GM19463 (cell line): Measurements from ENCODE around the gene CSPG4.
"Not testable (repeated sequence)": the region's sequence is repeated elsewhere in the genome, so short reads cannot be mapped to it uniquely, and the experiment has no call there.

ENCODE experiments used
- ATAC-seq: cut with Tn5 transposase; IDR thresholded peaks from one replicate; pipeline ENCODE4 v1.9.1; 2021; ENCODE audit warnings: mild to moderate bottlenecking, moderate library complexity; ENCODE audit not compliant: unreplicated experiment

CSPG4 gene

DNA sequence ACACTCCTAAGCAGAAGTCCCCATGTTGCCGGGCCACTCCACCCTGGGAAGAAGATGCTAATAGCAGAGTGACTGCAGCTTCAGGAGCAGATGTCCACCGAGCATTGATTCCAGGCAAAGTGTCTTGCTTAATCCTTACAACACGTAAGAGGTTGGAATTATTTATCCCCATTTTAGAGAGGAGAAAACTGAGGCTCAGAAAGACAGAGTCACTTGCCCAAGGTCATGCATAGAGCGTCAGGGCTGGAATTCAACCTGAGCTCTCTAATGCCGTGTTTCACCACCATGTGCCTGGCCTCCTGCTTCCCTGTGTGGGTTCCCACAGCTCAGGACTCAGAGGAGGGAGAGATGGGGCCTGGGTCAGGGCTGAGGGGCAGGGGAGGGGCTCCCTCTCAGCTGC is 7.3 kb downstream of the CSPG4 start:
- not testable (repeated sequence) for ATAC-seq

DNA sequence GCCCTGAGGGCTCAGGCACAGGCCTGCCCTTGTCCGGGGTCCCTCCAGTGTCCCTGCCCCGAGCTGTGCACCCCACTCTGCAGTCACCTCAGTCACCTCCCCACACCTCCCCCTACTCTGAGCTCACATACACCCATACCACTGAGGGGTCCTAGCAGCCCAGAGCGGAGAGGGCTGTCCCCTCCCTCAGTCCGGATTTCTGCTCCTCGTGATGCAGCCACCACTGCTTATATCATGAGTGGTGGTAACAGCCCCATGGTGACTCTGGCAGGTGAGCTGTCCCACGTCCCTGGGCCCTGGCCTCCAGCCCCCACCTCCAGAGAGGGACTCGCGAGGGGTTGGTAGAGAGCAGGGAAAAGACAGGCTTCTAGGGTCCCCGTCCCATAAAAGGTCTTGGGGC is 8.0 kb downstream of the CSPG4 start:
- no peak for ATAC-seq

DNA sequence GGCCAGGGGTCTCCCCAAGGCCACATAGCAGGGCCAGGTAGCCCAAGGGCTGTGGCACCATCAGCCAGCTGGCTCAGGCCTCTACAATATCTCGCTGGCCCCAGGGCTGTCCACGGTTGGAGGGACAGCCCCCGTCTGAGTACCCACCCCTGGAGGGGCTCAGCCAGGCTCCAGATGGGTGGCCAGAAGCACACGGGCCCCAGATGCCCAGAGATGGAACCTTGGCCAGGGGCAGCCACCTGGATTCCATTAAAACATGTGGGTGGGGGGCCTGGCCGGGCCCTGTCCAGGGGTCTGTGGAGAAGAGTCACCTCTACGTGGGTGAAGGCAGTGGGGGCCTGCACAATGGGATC is 8.4 kb downstream of the CSPG4 start:
- ATAC-seq: no peak

DNA sequence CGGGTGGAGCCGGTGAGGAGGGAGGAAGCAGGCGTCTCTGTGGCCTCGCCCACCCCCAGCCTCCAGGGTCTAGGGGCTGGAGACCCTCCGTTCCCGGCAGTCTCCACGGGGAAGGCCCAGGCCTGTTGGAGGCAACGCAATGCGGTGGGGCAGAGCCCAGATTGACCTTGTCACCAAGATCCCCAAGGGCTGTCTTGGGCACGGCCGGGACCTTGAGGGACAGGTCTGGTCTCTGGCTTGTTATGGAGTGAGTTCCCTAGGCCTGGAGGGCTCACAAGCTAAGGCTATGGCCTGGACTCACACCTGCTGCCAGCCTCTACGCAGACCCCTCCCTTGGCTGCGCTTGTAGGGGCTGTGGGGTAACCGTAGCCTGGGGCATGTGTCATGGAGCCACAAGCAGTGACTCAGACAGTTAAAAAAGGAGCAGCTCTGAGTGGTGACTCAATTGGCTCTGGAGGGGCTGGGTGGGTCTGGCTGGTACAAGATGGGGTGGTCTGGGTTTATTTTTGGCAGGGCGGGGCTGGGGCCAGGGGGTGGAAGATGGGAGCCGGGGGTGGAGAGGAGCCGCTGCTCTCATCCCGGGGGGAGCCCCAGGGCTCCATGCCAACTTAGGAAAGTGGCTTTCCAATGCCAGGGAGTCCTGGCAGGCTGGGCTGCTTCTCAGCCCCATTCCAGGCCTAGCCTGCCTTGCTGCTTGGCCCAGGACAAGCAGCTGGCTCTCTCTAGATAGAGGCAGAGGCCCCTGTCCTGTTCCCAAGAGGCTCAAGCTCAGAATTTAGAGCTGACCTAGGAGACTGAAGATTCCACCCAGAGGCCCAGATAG is 9.0 kb downstream of the CSPG4 start:
- not testable (repeated sequence) for ATAC-seq

DNA sequence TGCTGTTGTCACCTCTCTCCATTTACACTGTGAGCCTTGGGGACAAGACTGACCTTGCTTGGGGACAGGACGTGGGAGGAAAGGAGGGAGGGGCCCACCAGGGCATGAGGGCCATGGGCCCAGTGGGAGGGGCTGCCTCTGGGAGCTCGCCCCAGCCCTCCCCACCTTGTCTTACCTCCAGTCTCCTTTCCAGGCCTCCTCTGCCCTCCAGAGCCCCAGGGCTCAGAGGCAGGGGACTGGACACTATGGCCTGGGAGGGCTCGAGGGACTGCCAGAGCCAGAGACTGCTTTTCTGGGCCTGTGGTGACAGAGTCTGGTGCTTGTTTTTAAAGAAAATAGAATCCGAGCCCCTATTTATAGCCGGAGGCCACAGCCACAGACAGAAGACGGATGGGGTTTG is 10.2 kb downstream of the CSPG4 start:
- ATAC-seq: no peak

DNA sequence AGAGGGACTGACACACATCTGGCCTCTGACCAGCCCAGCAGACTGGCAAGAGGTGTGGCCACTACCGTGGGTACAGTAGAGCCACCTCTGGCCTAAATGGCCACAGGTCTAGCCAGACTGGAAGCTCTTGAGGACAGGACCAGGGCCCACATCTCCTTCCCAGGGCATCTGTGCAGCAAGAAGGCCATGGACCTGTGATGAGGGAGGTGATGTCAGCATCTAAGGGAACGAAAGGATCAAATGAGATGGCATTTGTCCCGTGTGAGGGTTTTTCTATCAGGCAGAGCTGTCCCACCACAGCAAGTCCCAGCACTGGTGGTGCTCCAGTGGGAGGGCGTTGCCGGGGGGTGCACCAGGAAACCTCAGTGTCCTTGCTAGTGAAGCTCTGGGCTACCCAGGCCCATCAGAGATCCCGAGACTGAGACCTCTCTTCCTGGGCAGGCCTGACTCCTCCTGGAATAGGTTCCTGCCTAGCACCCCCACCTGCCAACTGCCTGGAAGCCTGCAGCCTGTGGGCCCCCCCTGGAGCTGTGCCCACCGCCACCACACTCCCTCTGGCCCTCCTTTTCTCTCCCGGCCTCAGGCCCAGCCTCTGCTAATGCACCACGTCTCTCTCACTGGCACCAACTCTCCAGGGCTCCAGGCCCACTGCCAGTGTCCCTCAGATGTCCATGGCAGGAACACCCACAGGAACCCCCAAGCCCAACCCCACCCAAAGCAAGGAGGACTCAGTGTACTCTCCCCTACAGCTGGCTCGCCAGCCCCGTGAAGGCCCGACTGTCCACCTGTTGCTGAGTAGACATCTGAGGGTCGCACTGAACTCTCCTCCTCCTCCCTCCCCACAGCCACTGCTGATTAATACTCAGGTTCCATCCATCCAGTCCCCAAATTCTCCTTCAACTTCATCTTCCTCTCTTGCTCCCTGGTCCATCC is 11.3 kb downstream of the CSPG4 start:
- not testable (repeated sequence) for ATAC-seq

DNA sequence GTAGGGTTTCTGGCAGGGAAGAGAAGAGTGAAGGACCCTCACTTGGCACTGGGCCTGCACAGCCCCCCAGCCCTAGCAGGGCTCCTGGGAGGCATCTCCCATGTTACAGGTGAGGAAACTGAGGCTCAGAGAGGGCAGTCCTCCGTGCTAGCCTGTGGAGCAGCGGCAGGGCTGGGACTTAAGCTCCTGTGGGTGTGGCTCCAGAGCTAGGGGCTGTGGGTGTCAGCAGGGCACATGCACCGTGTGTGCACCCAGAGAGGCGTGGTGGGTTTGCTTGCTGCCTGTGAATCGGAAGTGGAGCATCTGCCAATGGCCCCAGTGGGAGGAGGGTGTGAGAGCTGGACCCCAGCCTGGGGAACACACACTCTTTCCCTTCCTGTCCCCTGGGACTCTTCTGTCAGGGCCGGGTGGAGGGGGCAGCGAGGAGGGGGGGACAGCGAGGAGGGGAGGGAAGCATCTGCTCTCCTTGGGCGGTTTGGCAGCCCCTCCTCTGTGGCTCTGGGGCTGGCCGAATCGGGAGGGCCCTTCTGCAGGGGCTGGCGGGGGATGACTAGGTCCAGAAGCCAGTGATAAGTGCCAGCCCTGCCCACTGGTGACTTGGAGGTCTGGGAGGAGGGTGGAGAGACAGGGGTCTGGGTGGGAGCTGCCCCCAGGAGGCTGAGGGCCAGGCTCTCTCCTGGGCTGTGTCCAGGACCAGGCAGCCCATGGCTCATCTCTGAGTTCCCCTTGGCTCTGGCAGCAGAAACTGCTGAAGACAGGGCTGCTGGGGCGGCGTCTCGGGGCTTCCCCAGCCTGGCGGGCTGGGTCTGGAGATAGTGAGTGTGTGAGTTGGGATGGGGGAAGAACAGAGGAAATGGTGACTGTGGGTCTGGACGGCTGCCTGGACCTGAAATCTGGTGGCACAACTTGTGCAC is 12.4 kb downstream of the CSPG4 start:
- peak; percentile 74 for ATAC-seq

DNA sequence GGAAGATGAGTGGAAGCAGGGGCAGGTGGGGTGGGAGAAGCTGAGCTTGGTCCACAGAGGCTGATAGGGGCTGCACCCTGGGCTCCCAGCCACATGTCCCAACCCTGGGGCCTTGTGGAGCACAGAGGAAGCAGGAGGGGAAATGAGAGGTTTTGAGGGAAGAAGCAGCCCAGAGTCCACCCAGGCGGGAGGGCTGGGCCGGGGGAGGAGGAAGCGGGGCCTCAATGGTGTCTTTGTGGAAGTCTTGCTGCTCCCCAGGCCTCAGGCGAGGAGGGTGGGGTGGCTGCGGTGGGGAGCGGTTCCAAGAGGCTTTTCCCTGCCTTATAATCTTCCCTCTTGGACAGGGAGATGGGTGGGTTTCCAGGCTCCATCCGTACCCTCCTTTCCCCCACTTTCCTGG is 13.1 kb downstream of the CSPG4 start:
- not testable (repeated sequence) for ATAC-seq

DNA sequence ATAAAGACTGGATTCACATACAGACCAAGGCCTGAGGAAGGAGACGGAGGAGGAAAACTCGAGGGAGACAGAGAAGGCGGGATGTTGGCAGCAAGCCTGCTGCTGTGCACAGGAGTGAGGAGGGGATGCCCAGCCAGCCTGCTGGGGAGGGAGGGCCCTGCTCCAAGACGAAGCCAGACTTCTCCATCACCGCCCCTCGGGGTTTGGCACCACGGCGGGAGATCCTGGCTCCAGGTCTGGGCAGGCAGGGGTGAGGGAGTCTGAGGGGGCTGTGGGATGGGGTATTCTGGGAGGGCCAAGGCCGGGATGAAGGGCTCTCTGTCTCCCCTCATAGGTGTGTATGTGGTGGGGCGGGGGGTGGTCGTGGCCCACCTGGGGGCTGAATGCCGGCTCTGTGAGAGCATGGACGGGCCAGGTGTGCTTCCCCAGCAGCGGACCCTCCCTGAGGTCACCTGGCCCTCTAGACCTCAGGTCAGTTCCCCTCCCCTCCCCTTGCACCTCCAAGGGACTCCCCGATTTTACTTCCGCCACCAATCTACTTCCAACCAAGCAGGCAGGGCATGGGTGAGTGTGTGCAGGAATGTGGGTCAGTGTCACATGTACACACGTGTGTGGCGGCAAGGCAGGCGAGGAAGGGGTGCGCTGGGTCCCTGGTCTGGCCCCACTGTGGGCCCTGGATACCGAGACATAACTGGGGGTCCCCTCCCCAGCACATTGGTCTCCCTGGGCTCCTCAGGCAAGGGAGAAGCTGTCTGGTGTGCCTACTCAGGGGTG is 14.5 kb downstream of the CSPG4 start:
- not testable (repeated sequence) for ATAC-seq

DNA sequence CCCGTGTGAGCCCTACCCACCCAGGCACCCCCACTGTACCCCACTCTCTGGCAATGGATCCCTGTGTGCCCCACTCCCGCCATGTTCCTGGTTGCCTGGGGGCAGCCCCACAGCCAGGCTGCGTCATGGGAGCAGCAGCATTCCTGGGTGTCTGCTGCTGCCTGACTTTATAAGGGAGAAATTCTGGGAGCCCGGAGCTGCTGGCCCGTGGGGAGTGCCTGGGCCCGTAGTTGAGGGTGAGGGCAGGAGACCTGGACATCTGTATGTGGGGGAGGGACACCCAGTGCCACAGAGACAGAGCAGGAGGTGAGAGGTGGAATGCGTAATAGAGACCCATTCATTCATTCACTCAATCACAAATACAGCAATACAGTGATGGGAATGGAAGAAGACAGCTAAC is 15.1 kb downstream of the CSPG4 start:
- no peak for ATAC-seq

DNA sequence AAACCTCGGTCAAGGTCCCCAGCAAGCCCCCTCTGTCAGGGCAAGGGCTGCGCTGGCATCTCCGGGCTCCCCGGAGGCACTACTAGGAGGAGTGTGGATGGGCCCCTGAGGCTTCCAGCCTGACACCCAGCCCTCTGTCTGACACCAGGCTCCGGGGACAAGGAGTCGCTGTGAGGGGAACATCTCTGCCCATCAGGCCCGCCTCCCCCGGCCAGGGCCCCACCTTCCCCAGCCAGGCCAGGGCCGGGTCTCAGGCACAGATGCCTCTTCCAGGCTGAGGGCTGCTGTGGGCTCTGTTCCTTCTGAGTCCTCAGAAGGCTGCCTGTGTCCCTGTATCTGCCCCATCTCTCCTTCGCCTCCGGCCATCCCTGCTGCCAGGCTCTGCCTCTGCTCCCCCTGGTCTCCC is 15.8 kb downstream of the CSPG4 start:
- no peak for ATAC-seq

DNA sequence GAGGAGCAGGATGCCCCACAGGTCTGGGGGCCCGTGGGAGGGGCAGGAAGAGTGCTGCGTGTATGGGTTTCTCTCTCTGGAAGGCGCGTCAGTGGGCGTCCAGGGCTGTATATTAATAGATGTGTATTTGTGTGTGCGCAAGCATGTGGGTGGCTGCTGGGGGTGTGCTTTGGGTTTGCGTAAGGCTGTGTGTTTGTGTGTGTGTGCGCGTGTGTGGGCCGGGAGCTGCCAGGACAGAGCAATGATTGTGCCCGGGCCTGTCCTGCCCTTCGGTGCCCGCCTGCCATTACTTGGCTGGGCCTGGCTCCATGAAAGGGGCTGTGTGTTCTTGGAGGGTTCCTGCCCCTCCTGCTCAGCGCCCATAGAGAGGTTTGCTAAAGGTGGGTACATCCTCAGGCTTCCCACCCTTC is 16.3 kb downstream of the CSPG4 start:
- ATAC-seq: no peak

DNA sequence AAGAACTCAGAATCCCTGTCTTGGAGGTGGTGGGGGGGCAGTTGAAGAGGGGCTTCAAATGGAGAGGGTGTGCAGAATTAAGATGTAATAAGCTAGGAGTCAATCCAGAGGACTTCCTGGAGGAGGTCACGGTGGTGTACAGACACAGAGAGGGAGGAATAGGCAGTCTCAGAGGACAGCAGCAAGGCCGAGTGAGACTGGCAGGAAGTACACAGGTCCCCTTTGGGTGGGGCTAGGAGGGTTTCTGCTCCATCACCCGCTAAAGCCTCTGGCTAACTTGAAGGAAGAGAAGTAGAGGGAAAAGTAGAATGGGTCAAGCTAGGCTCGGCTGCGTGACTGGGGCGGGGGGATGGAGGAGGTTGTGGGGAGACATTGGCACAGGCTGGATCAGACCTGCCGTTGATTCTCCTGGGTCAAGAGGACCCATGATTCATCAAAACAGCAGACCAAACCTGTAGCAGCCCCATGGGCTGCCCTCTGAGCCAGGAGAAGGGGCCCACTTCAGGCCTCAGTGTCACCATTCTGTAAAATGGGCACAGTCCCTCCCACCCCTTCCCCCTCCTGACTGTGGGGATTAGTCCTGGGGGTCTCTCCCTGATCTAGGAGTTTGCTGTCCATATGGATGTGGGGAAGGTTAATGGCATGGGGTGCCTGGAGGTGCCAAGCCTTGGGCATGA is 16.9 kb downstream of the CSPG4 start:
- no peak for ATAC-seq

DNA sequence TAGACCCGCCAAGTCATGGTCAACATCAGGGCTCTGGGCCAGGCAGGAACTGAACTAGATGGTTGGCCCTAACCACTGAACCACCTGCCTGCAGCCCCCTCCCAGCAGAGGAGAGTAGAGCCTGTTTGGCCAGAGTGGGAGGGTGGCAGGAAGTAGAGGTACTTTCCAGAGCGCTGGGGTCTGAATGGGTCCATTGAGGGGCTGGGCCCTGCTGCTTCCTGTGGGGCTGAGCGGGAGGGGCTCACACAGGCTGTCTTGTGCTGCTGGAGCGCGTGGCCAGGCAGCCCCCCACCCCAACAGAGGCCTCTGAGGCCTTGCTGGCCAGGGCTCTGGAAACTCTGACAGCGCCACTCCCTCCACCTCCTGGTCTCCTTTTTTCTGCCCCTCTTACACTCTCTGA is 17.4 kb downstream of the CSPG4 start:
- ATAC-seq: no peak

DNA sequence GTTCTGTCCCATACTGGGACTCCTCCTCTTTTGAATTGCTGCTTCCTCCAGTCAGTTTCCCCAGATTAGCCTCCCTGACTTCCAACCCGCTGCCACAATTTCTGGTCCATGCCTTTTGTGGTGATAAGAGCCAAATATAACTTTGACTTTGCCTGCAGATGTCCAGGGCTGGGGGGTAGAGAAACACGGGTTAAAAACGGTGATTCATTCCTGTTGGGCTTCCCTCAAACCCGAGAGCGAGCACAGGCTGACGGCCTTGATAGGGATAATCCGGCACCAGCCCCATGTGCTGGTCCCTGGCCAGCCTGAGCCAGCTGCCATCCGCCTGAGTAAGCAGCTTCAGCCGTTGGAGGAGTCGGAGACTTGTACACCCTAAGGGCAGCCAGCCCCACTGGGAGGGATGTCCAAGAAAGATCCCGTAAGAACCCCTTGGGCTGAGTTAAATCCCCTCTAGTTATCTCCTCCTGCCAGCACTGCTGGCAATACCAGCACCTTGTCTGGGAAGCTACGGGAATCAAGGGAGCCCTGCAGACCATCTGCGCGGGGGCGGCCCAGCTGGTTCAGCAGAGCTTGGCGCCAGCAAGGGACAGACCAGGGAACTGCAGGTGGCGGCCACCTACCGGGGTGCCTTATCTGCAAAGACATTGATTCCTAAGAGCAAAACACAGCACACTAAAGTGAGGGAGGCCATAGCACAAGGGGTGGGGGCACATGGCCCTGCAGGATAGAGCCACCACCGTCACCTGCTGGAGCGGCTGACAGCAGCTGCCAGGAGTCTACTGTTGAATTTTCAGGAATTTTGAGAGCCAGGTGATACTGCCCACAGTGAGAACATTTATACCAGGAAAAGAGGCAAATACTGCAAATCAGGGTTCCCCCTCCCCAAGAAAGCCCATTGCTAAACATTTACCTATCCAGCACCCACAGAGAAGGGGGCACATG is 18.1 kb downstream of the CSPG4 start:
- no peak for ATAC-seq

DNA sequence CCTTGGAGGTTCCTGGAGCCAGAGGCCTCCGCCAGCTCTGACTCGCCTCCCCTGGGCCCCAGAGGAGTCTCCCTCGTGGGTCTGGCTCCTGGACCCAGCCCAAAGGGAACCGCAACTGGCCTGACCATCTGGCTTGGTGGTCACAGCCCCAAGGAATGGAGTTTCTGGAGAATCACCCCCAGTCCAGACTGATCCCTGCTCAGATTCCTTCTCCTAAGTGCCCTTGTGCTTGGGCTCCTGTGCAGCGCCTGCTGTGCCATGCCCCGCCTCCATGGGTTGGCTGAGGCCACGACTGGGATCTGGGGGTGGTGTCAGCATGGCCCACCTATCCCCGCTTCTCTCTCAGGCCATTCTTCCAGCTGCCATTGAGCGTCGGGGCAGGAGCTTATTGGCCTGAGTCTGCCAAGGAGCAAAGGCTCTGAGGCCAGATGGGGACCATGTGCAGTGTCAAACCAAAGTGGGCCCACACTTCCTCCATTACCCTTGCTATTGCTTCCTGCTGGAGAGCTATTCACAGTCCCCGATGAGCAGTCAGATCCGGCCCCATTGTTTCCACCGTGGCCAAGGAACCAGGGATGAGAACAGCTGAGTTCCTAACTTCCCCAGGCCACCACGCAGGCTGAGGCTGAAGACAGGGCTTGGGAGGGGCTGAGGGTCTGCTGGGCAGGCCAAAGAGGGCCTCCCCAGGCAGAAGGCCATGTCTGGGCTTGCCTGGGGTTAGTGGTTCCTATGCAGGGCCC is 19.0 kb downstream of the CSPG4 start:
- no peak for ATAC-seq

DNA sequence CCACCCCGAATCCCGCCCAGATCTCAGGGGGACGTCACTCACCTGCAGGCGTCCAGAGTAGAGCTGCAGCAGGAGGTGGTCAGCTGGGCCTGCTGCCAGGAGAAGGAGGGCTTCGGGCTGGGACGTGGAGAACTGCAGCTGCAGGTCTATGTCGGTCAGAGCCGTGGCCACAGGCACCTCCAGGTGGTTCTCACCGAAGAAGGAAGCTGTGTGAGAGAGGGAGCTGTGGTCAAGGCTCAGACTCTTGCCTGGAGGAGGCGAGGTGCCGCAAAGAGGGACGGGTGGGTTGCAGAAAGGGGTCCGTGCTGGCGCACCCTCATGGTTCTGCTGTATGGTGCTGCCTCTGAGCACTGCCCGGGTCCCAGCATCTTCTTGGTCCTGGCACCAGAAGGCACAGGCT is 19.6 kb downstream of the CSPG4 start:
- not testable (repeated sequence) for ATAC-seq

DNA sequence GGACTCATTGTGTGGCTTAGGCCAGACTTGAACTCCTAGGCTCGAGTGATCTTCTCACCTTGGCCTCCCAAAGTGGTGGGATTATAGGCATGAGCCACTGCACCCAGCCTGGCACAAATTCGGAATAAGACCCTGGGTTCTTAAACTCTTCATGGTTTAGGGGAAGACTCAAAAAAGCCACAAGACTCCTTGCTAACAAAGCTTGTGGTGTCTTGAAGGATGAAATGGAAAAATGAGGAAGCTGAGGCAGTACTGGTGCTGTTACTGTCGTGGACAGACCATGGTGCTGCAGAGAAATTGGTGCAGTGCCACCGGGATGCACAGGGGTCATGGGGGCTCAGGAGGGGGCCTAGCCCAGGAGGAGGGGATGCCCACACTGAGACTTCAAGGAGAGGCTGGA is 20.3 kb downstream of the CSPG4 start:
- not testable (repeated sequence) for ATAC-seq
